Psoas muscle (tissue), 8 donors: ENCODE measurements around the gene SYK. TPM values are rescaled to one million over a fixed set of nuclear protein-coding genes. Genes with fewer than 3 reads are reported as not detected.

Experiments used
- ATAC-seq, 4 donors: fragments of 200-7000 bp; cut with Tn5 transposase; one replicate each; pipeline ENCODE4 v1.9.1; 2020; ENCODE audit warnings: moderate library complexity in 3 of 4, mild to moderate bottlenecking in 2 of 4
- DNase-seq, 2 donors: peaks; one replicate each; pipeline ENCODE4 v3.0.0-alpha.2; 2020
- H3K27ac ChIP-seq: fragments of 200-600 bp; one replicate; pipeline ENCODE4 v1.8.0; 2022
- H3K27me3 ChIP-seq, 3 donors: fragments of 200-600 bp in 1 of 3; one replicate each; pipeline versions ENCODE4 v1.6.1 to v1.8.0; 2013 to 2022; ENCODE audit warnings: low read length in 2 of 3, mild to moderate bottlenecking in 2 of 3, moderate library complexity in 1 of 3; ENCODE audit not compliant: insufficient read depth in 3 of 3
- H3K36me3 ChIP-seq, 2 donors: fragments of 200-600 bp in 1 of 2; one replicate each; pipeline versions ENCODE4 v1.6.1 to v1.8.0; 2013 to 2022; ENCODE audit warnings: low read depth in 1 of 2, mild to moderate bottlenecking in 1 of 2, moderate library complexity in 1 of 2; ENCODE audit not compliant: insufficient read depth in 1 of 2
- H3K4me1 ChIP-seq: fragments of 200-600 bp; one replicate; pipeline ENCODE4 v1.8.0; 2022
- H3K4me3 ChIP-seq: fragments of 200-600 bp; one replicate; pipeline ENCODE4 v1.8.0; 2022; ENCODE audit warnings: mild to moderate bottlenecking
- H3K9me3 ChIP-seq: fragments of 200-600 bp; one replicate; pipeline ENCODE4 v1.8.0; 2022
- WGBS, 3 donors: extraction: QIAGEN DNeasy Blood & Tissue Kit; methylation state at CpG; one replicate each; pipeline versions ENCODE4 v1.1.6 to v1.1.7; 2013; 5-methylcytosine and 5-hydroxymethylcytosine counted together
- intact Hi-C, 2 donors: fragments of 100-400 bp; cut with DNase I; formaldehyde crosslinking; loops; one replicate each; pipeline versions ENCODE4 v1.11.0 to v1.14.2; 2022
- polyA plus RNA-seq, 3 donors: library from polyadenylated mRNA; stranded (reverse); fragments of 200-250 nt; gene quantifications; one replicate each; pipeline ENCODE4 v1.2.3, GENCODE V29; 2013
- total RNA-seq, 4 donors: library from RNA; stranded (reverse); fragmentation: NEBNext Ultra II Directional in 2 of 4; extraction: Animal tissue kit (Norgen Biotek cat#: 25700) in 2 of 4; gene quantifications; one replicate each; pipeline versions ENCODE4 v1.2.1 to v1.2.4, GENCODE V29; 2021 to 2023
- TF ChIP-seq, protein P1 (sequence below): fragments of 200-600 bp; IDR thresholded peaks from one replicate; pipeline ENCODE4 v1.8.0; 2022; ENCODE audit warnings: antibody characterized with exemption
- donor health status: healthy with polysubstance abuse.
- donor health status: DM: no; HTN: no; CAD: no; lungs with moderate emphysema.
- donor health status: Bipolar disorder and iron deficiency.
- donor health status: healthy.
- donor health status: DM: yes; HTN: yes; CAD: no.
- donor health status: DM: no; HTN: no; CAD: no.
- donor health status: DM: no; HTN: no; CAD: no.
- donor health status: DM: yes; HTN: yes; CAD: no.

Gene SYK
- total and polyA plus RNA-seq, 7 donors: 0.40 to 2.8 (median 1.4) TPM

DNA sequence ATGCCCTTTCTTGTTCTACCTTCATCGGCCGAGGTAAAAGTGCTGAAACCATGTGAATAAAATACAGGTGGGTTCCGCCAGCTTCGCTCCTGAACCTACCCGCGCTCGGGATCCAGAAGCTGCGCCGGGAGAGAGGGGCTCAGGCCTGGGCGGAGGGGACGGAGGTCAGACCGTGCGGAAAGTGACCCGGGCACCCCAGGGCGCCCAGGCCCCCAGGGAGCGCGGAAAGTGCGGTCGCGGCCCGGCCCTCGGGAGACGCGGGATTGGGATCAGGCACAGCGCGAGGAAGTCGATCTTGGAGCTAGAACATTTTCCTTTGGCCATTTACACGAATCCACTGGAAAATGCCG, 329 bp downstream of the SYK start:
- Histone ChIP-seq H3K4me1 (peaks cover 10% of the 10 kb centered on the region), H3K27me3 (peaks cover 0 to 50% (median 12%) of the 10 kb centered on the region in 3 donors), H3K27ac (no peak overlapping the region), H3K36me3 (no peaks in the 10 kb centered on the region), H3K4me3 (peak overlapping the region; percentile 57), H3K9me3 (no peaks in the 10 kb centered on the region)
- no peak for ATAC-seq
- 5 to 11% (median 11%) methylated on average over 29 of the region's 29 CpGs for WGBS, 3 donors
- intact Hi-C loops: no loop called here
- no peak for DNase-seq
- TF ChIP-seq, protein P1, sequence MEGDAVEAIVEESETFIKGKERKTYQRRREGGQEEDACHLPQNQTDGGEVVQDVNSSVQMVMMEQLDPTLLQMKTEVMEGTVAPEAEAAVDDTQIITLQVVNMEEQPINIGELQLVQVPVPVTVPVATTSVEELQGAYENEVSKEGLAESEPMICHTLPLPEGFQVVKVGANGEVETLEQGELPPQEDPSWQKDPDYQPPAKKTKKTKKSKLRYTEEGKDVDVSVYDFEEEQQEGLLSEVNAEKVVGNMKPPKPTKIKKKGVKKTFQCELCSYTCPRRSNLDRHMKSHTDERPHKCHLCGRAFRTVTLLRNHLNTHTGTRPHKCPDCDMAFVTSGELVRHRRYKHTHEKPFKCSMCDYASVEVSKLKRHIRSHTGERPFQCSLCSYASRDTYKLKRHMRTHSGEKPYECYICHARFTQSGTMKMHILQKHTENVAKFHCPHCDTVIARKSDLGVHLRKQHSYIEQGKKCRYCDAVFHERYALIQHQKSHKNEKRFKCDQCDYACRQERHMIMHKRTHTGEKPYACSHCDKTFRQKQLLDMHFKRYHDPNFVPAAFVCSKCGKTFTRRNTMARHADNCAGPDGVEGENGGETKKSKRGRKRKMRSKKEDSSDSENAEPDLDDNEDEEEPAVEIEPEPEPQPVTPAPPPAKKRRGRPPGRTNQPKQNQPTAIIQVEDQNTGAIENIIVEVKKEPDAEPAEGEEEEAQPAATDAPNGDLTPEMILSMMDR: no peak

DNA sequence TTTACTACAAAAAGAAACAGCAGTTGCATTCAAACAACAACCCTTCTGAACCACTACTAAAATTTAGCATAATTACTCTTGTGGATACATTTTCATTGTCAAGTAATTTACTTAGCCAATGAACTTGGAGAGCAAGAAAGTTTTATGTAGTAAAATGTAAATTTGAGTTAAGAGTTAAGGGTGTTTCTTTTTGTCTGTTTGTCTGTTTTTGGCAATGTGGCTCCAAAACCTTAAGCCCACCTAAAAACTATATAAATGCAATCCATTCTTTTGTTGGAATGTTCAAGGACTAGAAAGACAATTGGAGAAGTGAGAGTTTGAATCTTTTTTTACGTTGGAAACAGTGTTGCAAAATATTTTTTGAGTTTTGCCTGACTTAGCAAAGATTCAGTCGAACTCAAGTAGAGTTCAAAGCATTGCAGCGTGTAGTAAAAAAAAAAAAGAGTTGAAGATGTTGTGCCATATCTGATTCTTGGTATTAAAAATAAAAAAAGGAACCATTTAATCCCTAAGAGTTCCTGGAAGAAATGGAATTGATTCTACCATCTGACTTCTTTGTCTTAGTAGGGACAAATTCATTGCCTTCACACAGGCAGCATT, 867 bp downstream of the SYK start:
- 82 to 92% (median 87%) methylated on average over 3 of the region's 3 CpGs for WGBS, 3 donors
- intact Hi-C loops: no loop called here
- no peak for DNase-seq
- H3K27ac ChIP-seq: no peak overlapping the region
- TF ChIP-seq, protein P1: no peak
- peak overlapping the region; percentile 57 for H3K4me3 ChIP-seq
- ATAC-seq: no peak
- H3K9me3 ChIP-seq: no peaks in the 10 kb centered on the region
- peaks cover 0 to 50% (median 12%) of the 10 kb centered on the region in 3 donors for H3K27me3 ChIP-seq
- H3K36me3 ChIP-seq: no peaks in the 10 kb centered on the region
- peaks cover 10% of the 10 kb centered on the region for H3K4me1 ChIP-seq

DNA sequence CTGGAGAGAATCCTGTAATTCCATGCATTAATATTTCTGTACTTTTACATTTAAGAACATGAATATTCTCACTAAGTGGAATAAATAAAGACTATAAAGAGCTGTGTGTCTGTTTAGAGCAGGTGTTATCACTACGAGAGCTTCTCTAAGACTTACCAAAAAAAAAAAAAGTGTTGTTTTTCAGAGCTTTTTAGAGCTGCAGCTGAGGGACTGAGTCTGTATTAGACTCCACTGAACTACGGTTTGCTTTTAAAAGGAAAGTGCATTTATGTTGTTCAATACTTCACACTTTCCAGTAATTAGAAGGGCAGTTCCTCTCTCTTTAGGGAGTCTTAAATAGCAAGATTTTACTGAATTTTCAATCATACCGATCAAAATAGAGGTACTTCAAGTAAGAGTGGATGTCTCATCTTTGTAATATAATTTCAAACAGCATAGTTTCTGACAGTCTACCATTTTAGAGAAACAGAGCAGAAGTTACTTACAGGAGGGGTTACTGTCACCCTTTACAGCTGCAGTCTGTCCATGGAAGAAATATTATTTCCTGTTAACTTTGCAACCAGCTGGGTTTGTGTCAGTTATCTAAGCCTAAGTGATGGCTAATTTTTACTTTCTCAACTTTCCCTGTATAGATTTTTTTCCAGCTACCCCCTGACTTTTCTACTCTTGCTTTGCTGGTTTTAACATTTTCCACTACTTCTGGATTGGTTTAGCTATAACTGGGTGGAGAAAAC, 2.4 kb downstream of the SYK start:
- H3K27ac ChIP-seq: no peak overlapping the region
- intact Hi-C loops: no loop called here
- H3K36me3 ChIP-seq: no peaks in the 10 kb centered on the region
- no peak for DNase-seq
- H3K4me1 ChIP-seq: peaks cover 10% of the 10 kb centered on the region
- H3K9me3 ChIP-seq: no peaks in the 10 kb centered on the region
- WGBS, 3 donors: 56 to 65% (median 59%) methylated on average over 3 of the region's 3 CpGs
- peaks cover 0 to 41% (median 12%) of the 10 kb centered on the region in 3 donors for H3K27me3 ChIP-seq
- TF ChIP-seq, protein P1: no peak
- peak overlapping the region; percentile 33 for H3K4me3 ChIP-seq
- ATAC-seq: no peak

DNA sequence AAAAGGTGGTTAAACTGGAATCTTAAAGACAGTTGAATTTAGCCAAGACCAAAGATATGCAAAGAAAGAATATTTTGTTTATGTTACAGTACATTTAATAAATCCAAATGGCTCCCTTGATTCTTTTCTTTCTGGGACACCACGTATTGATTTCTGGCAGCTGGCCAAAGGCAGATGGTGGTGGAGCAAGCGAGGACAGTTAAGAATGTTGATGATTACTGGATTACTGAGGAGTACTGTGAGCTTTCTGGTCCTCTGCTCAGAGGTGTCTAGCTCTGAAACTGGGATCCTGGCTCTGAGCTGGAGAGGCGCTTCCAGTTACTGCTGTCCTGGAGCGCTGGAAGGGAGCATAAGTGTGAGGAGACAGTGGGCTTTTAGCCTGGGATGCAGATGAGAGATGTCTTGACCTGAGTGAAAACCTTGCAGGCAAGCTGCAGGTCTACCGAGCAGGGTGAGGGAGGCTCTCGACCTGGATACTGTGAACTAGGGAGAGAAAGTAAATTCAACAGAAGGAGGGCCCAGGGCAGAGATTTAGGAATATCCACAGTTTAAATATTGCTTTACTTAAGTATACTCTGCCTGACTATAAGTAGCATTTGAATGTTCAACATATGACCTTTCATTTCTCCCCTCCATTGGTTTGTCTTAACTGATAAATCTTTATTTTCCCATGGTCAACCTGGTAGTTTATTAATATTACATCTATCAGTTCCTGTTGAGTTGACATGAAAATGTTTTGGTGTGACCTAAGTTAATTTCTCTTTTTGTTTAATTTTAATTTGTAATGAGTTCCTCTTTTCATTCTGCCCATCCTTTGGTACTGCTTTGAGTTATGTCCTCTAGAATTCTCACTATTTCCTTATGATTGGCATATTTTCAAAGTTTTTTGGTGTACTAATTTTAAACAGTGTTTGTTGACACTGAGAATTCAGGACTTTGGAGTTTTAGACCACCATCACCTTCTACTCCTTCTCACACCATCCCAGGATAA, 3.7 kb downstream of the SYK start:
- no peaks in the 10 kb centered on the region for H3K9me3 ChIP-seq
- H3K4me3 ChIP-seq: no peak overlapping the region
- peaks cover 10% of the 10 kb centered on the region for H3K4me1 ChIP-seq
- intact Hi-C loops: no loop called here
- TF ChIP-seq, protein P1: no peak
- H3K27me3 ChIP-seq: peaks cover 0 to 29% (median 10%) of the 10 kb centered on the region in 3 donors
- no peaks in the 10 kb centered on the region for H3K36me3 ChIP-seq
- ATAC-seq (no peak), DNase-seq (no peak)
- H3K27ac ChIP-seq: no peak overlapping the region
- 60 to 71% (median 60%) methylated on average over 6 of the region's 6 CpGs for WGBS, 3 donors
